ENCODE results near the gene ROBO2. TPM values are rescaled to one million over a fixed set of nuclear protein-coding genes. Genes with fewer than 3 reads are reported as not detected.

ROBO2 gene
- total and polyA plus RNA-seq, 12 donors, result 0.04 to 3.5 (median 0.34) TPM; not detected in 3

DNA sequence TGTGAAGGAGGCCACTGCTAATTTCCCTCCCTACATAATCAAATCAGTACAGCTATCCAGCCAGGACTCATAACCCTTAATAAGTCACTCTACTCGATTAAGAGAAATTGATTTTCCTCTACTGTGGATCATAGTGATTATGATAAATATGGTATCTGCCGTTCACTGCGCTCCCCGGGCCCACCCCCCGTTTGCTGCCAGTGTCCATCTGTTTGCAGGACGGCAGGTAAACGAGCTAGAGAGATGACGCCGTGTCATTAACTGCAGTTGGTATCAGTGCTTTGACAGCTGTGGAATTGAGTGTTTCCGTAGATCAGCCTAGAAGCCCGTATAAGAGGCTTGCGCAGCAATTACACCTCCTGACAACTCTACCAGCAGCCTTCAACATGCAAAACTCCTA is 94.9 kb downstream of the ROBO2 start:
- Histone ChIP-seq H3K9me3 (peaks cover 0 to 13% (median 0%) of the 10 kb centered on the region in 11 donors), H3K4me1 (no peaks in the 10 kb centered on the region), H3K36me3 (no peaks in the 10 kb centered on the region), H3K4me3 (no peak overlapping the region), H3K27ac (no peak overlapping the region), H3K27me3 (no peaks in the 10 kb centered on the region)
- 30 to 43% methylated on average over 12 of the region's 12 CpGs for WGBS, 2 donors
- intact Hi-C loops (cut with DNase I), result no loop called here
- TF ChIP-seq, protein P1, sequence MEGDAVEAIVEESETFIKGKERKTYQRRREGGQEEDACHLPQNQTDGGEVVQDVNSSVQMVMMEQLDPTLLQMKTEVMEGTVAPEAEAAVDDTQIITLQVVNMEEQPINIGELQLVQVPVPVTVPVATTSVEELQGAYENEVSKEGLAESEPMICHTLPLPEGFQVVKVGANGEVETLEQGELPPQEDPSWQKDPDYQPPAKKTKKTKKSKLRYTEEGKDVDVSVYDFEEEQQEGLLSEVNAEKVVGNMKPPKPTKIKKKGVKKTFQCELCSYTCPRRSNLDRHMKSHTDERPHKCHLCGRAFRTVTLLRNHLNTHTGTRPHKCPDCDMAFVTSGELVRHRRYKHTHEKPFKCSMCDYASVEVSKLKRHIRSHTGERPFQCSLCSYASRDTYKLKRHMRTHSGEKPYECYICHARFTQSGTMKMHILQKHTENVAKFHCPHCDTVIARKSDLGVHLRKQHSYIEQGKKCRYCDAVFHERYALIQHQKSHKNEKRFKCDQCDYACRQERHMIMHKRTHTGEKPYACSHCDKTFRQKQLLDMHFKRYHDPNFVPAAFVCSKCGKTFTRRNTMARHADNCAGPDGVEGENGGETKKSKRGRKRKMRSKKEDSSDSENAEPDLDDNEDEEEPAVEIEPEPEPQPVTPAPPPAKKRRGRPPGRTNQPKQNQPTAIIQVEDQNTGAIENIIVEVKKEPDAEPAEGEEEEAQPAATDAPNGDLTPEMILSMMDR (IDR thresholded peaks at IDR 0.05), result no peak
- ATAC-seq (no peak), DNase-seq (no peak)

DNA sequence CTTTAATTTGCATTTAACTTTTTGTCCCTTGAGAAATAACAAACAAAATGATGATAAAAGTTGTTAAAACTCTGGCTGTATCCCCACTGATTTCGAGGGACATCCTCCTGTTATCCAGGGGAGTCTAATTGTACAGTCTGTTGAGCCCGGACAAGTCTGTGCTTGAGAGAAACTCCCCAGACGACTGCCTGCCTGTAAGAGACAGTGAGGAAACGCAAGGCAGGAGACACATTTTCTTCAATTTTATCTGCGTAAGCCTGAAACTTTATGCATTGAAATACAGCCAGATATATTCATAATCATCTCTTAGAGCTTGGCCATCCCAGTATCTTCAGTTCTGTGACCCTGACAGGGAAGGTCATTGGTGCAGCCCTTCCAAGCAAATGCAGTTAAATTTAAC is 97.7 kb downstream of the ROBO2 start:
- no peak for ATAC-seq
- no peak overlapping the region for H3K27ac ChIP-seq
- H3K36me3 ChIP-seq, result no peaks in the 10 kb centered on the region
- H3K4me1 ChIP-seq, result no peaks in the 10 kb centered on the region
- no peak overlapping the region for H3K4me3 ChIP-seq
- intact Hi-C loops (cut with DNase I), result no loop called here
- no peaks in the 10 kb centered on the region for H3K27me3 ChIP-seq
- no peak for DNase-seq
- WGBS, 2 donors, result 71 to 75% methylated on average over 5 of the region's 5 CpGs
- H3K9me3 ChIP-seq, result peaks cover 0 to 13% (median 0%) of the 10 kb centered on the region in 11 donors
- TF ChIP-seq, protein P1 (IDR thresholded peaks at IDR 0.05), result no peak

DNA sequence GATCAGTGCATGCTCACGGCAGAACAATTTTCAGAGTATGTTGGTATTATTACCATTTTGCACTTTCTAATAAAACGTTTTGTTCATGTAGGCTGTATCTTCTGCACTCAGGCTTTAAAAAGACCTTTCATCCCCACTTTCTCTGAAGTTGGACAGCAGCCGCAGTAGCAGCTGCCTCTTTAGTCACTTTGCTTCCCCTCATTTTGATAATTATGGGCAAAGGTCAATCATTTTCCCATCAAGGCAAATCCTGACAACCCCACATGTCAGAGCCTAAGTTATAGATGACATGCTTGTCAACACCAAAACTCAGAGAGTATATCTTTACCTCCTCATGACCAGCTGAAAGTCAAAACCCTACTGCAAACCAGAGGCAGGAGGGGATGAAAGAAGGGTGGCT is 99.7 kb downstream of the ROBO2 start:
- Histone ChIP-seq H3K9me3 (peaks cover 0 to 13% (median 0%) of the 10 kb centered on the region in 11 donors), H3K4me1 (no peaks in the 10 kb centered on the region), H3K36me3 (no peaks in the 10 kb centered on the region), H3K27me3 (no peaks in the 10 kb centered on the region), H3K27ac (no peak overlapping the region), H3K4me3 (no peak overlapping the region)
- DNase-seq (no peak), ATAC-seq (no peak)
- TF ChIP-seq, protein P1 (IDR thresholded peaks at IDR 0.05), result no peak
- WGBS, 2 donors, result 40 to 48% methylated on average over 3 of the region's 3 CpGs
- intact Hi-C loops (cut with DNase I), result no loop called here

DNA sequence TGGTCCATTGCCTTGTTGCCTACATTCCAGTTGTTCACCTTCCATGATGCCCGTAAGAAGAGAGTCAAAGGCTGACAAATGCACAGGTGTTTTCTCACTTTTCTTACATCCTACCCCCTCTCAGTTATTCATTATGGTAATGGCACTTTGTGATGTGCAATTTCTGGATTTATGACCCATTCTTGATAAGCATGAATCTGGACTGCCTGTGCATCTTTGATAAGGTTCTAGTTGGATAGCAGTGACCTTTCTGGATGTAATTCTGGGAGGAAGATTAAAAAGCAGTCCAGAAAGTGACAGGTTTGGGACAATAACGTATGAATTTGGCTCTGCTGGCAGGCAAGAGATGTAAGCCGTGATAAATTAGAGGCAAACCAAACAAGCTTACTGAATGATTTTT is 101.5 kb downstream of the ROBO2 start:
- H3K9me3 ChIP-seq, result peaks cover 0 to 7% (median 0%) of the 10 kb centered on the region in 11 donors
- intact Hi-C loops (cut with DNase I), result no loop called here
- 76 to 84% methylated on average over 3 of the region's 3 CpGs for WGBS, 2 donors

More for the DNA sequence above, 101.5 kb downstream of the ROBO2 start:
- Histone ChIP-seq H3K4me1 (no peaks in the 10 kb centered on the region), H3K27ac (no peak overlapping the region), H3K4me3 (no peak overlapping the region), H3K27me3 (no peaks in the 10 kb centered on the region), H3K36me3 (no peaks in the 10 kb centered on the region)
- DNase-seq (no peak), ATAC-seq (no peak)
- TF ChIP-seq, protein P1 (IDR thresholded peaks at IDR 0.05), result no peak
